Transverse colon (tissue), 4 donors: ENCODE measurements around the gene KIDINS220. TPM values are rescaled to one million over a fixed set of nuclear protein-coding genes. Genes with fewer than 3 reads are reported as not detected.

Source experiments
- DNase-seq: peaks from one replicate; pipeline ENCODE4 v3.0.0-alpha.2; 2019
- H3K27ac ChIP-seq, 4 donors: fragments of 200-600 bp; sonication (generic); 2 replicates each; pipeline ENCODE4 v1.5.1; 2016 to 2018; ENCODE audit warnings: inconsistent platforms in 4 of 4
- H3K27me3 ChIP-seq: fragments of 200-600 bp; sonication (generic); 2 replicates; pipeline ENCODE4 v1.5.1; 2017; ENCODE audit warnings: inconsistent platforms
- H3K36me3 ChIP-seq, 4 donors: fragments of 200-600 bp; sonication (generic); 2 replicates each; pipeline ENCODE4 v1.5.1; 2017 to 2019; ENCODE audit warnings: inconsistent platforms in 4 of 4
- H3K4me1 ChIP-seq, 4 donors: fragments of 200-600 bp; sonication (generic); 2 replicates each; pipeline ENCODE4 v1.5.1; 2017 to 2020; ENCODE audit warnings: inconsistent platforms in 4 of 4
- H3K4me3 ChIP-seq, 4 donors: fragments of 200-600 bp; sonication (generic); 1 replicate in 1 of 4; 2 replicates in 3 of 4; pipeline versions ENCODE4 v1.5.1 to v1.6.1; 2017 to 2019; ENCODE audit warnings: inconsistent platforms in 4 of 4
- H3K9me3 ChIP-seq, 2 donors: fragments of 200-600 bp; sonication (generic); 2 replicates each; pipeline ENCODE4 v1.5.1; 2017 to 2019; ENCODE audit warnings: inconsistent platforms in 2 of 2
- EP300 ChIP-seq: sonication (generic); formaldehyde crosslinking; IDR thresholded peaks from one replicate; pipeline ENCODE4 v1.6.1; 2017; ENCODE audit warnings: antibody characterized with exemption, low read depth
- POLR2A ChIP-seq: fragments of 450-650 bp; IDR thresholded peaks from one replicate; pipeline ENCODE4 v1.6.1; 2016; ENCODE audit warnings: antibody characterized with exemption, mild to moderate bottlenecking, moderate library complexity
- POLR2AphosphoS5 ChIP-seq, 3 donors: sonication (generic); formaldehyde crosslinking; IDR thresholded peaks; one replicate each; pipeline ENCODE4 v1.6.1; 2016; ENCODE audit warnings: antibody characterized with exemption in 3 of 3
- WGBS, 2 donors: methylation state at CpG; one replicate each; pipeline ENCODE4 v1.1.5; 2018; ENCODE audit warnings: low coverage in 1 of 2; 5-methylcytosine and 5-hydroxymethylcytosine counted together
- in situ Hi-C, 4 donors: fragments of 200-750 bp; cut with MboI; loops; one replicate each; pipeline versions ENCODE4 v1.15.0 to v1.15.1; 2017; ENCODE audit warnings: low sequenced_read_pairs in 3 of 4, low pct_ligation_motif_present in 1 of 4, low pct_unique_long_range_greater_than_20kb in 1 of 4
- intact Hi-C: fragments of 100-400 bp; cut with DNase I; formaldehyde crosslinking; loops from one replicate; pipeline ENCODE4 v1.15.1; 2023; ENCODE audit warnings: low total_unique reads
- total RNA-seq, 4 donors: library from RNA; depleted of rRNA; stranded (reverse); fragments of >200 nt; gene quantifications; one replicate each; pipeline ENCODE4 v1.1.0, GENCODE V29; 2016
- TF ChIP-seq, protein P1 (sequence below), 5 experiments: fragments of 200-600 bp in 3 of 5; fragments of 450-650 bp in 2 of 5; sonication (generic) in 3 of 5; IDR thresholded peaks; 1 replicate in 2 of 5; 2 replicates in 3 of 5; pipeline ENCODE4 v1.5.1; 2016 to 2017; ENCODE audit warnings: antibody characterized with exemption in 5 of 5, inconsistent platforms in 3 of 5, mild to moderate bottlenecking in 2 of 5, moderate library complexity in 1 of 5

Gene KIDINS220
- total RNA-seq, 4 donors from 2014 or later = 79.3 to 110 (median 85.9) TPM

DNA sequence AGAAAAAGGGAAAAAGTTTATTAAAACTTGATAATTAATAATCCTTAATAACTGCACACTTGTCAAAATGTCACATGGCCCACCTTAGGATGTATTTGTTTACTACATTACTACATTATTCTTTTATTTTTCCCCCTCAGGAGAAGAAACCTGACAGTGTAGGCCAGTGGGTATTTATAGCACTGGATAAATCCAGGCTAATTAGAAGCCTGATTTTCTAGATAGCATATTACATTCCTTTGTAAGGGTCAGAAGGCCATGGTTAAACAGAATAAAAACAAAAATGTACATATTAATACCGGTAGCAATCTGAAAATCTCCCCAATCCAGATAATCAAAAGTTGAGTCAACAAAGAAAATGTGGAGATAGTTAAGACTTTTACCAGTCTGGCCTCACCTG, 21.5 kb upstream of the KIDINS220 start:
- Histone ChIP-seq H3K36me3 (no peaks in the 10 kb centered on the region), H3K4me3 (no peak overlapping the region), H3K27ac (no peak overlapping the region), H3K9me3 (no peaks in the 10 kb centered on the region), H3K27me3 (no peaks in the 10 kb centered on the region), H3K4me1 (no peaks in the 10 kb centered on the region)
- intact Hi-C loops = no loop called here
- in situ Hi-C loops = loop anchor here in 1 of 4 donors (25.0 kb wide), 1 partner anchor 278 kb away; no protein-coding TSS in a partner anchor
- no peak for DNase-seq
- 63 to 84% methylated on average over 1 of the region's 1 CpG for WGBS, 2 donors
- TF ChIP-seq EP300 (no peak), POLR2A (no peak), POLR2AphosphoS5 (IDR thresholded peaks at IDR 0.05) (no peak)
- TF ChIP-seq, protein P1, sequence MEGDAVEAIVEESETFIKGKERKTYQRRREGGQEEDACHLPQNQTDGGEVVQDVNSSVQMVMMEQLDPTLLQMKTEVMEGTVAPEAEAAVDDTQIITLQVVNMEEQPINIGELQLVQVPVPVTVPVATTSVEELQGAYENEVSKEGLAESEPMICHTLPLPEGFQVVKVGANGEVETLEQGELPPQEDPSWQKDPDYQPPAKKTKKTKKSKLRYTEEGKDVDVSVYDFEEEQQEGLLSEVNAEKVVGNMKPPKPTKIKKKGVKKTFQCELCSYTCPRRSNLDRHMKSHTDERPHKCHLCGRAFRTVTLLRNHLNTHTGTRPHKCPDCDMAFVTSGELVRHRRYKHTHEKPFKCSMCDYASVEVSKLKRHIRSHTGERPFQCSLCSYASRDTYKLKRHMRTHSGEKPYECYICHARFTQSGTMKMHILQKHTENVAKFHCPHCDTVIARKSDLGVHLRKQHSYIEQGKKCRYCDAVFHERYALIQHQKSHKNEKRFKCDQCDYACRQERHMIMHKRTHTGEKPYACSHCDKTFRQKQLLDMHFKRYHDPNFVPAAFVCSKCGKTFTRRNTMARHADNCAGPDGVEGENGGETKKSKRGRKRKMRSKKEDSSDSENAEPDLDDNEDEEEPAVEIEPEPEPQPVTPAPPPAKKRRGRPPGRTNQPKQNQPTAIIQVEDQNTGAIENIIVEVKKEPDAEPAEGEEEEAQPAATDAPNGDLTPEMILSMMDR (IDR thresholded peaks at IDR 0.05) = no peak

DNA sequence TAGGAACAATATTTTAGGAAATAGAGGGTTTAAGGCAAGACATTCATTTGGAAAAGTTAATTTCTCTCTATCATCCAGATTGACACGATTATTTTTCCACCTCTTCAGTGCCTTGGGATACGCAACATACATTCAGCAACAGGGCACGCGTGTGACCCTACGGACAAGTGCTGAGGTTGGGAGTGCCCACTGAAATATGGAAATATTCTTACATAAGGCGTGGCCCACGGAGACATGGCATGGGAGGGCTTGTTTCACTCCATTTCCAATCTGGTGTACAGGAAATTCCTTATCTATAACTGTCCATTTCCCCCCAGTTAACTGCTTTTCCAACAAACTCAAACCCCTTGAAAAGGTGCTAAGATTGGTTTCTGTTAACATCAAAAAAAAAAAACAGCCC, 20.9 kb upstream of the KIDINS220 start:
- no peak overlapping the region for H3K27ac ChIP-seq
- 85 to 91% methylated on average over 4 to 7 of the region's 7 CpGs for WGBS, 2 donors
- no peaks in the 10 kb centered on the region for H3K4me1 ChIP-seq
- H3K36me3 ChIP-seq = no peaks in the 10 kb centered on the region
- H3K9me3 ChIP-seq = no peaks in the 10 kb centered on the region
- no peaks in the 10 kb centered on the region for H3K27me3 ChIP-seq
- no peak for DNase-seq
- TF ChIP-seq POLR2AphosphoS5 (IDR thresholded peaks at IDR 0.05) (no peak), POLR2A (no peak), EP300 (no peak)
- TF ChIP-seq, protein P1 (IDR thresholded peaks at IDR 0.05) = no peak
- intact Hi-C loops (no loop called here), in situ Hi-C loops (loop anchor here in 1 of 4 donors (25.0 kb wide), 1 partner anchor 279 kb away; no protein-coding TSS in a partner anchor)
- H3K4me3 ChIP-seq = no peak overlapping the region

DNA sequence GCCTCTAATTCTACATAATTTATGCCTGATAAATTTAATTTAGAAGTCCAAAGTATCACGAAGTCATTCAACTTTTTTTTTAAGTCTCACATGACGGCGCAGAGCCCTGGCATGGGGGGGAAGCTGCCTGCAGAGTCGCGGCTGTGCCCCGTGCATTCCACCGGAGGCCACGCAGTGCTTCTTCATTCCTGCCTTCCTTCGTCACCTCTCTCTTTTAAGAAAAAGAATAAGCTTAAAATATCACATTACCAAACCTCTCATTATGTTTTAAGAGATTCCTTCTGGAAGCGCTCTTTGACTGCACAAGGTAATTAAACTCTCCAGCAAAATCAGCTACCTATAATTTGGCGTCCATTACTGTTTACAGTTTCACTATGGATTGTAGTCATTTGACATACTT, 20.3 kb upstream of the KIDINS220 start:
- Histone ChIP-seq H3K27ac (no peak overlapping the region), H3K27me3 (no peaks in the 10 kb centered on the region), H3K9me3 (no peaks in the 10 kb centered on the region), H3K4me1 (no peaks in the 10 kb centered on the region), H3K36me3 (no peaks in the 10 kb centered on the region), H3K4me3 (no peak overlapping the region)
- intact Hi-C loops = no loop called here
- 92% methylated on average over 10 to 11 of the region's 11 CpGs for WGBS, 2 donors
- DNase-seq = no peak
- TF ChIP-seq, protein P1 (IDR thresholded peaks at IDR 0.05) = no peak
- TF ChIP-seq POLR2AphosphoS5 (IDR thresholded peaks at IDR 0.05) (no peak), EP300 (no peak), POLR2A (no peak)
- in situ Hi-C loops = loop anchor here in 1 of 4 donors (25.0 kb wide), 1 partner anchor 280 kb away; no protein-coding TSS in a partner anchor

DNA sequence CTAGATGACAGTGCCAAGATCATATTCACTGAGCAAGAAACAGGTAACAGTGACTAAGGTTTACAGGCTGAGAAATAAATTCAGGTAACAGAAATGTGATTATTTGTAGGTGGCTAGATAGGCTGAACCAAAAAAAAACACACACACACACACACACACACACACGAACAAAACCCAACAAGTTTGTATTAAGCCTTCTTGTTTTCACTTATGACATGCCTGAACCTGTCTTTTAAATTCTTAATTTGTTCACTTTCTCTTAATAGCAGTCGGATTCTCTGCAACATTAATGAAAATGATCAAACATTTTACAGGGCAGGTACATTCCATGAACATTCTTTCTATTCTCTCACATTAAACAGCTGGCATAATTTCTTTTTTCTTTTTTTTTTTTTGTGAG, 18.8 kb upstream of the KIDINS220 start:
- 81 to 86% methylated on average over 2 of the region's 2 CpGs for WGBS, 2 donors
- DNase-seq = no peak
- H3K4me3 ChIP-seq = no peak overlapping the region
- H3K27me3 ChIP-seq = no peaks in the 10 kb centered on the region
- H3K36me3 ChIP-seq = no peaks in the 10 kb centered on the region
- H3K4me1 ChIP-seq = no peaks in the 10 kb centered on the region
- no peak for TF ChIP-seq EP300
- no peak for TF ChIP-seq POLR2A
- TF ChIP-seq, protein P1 (IDR thresholded peaks at IDR 0.05) = no peak
- no peak for TF ChIP-seq POLR2AphosphoS5 (IDR thresholded peaks at IDR 0.05)
- intact Hi-C loops (no loop called here), in situ Hi-C loops (loop anchor here in 1 of 4 donors (25.0 kb wide), 1 partner anchor 281 kb away; no protein-coding TSS in a partner anchor)
- H3K27ac ChIP-seq = no peak overlapping the region
- no peaks in the 10 kb centered on the region for H3K9me3 ChIP-seq
